Liver (tissue), 3 donors: ENCODE results near the gene ANKRD11.

Experiments
- FOXA1 ChIP-seq: IDR thresholded peaks from 2 replicates; pipeline ENCODE4 v1.6.1; 2016; ENCODE audit warnings: antibody characterized with exemption
- GABPA ChIP-seq, 2 donors: IDR thresholded peaks in 1 of 2; conservative IDR thresholded peaks in 1 of 2; 2 replicates each; pipeline ENCODE4 v1.6.1; 2016; ENCODE audit warnings: antibody characterized with exemption in 2 of 2, mild to moderate bottlenecking in 1 of 2, moderate library complexity in 1 of 2
- HNF4A ChIP-seq, 2 donors: conservative IDR thresholded peaks; 2 replicates each; pipeline ENCODE4 v1.6.1; 2016; ENCODE audit warnings: antibody characterized with exemption in 2 of 2, mild to moderate bottlenecking in 2 of 2
- TAF1 ChIP-seq: conservative IDR thresholded peaks from 2 replicates; pipeline ENCODE4 v1.6.1; 2016; ENCODE audit warnings: antibody characterized with exemption, mild to moderate bottlenecking
- TF ChIP-seq, protein P1 (sequence below): fragments of 150-350 bp; IDR thresholded peaks from 2 replicates; pipeline ENCODE4 v1.5.1; 2017; ENCODE audit warnings: improper control_type of control experiment, low read depth, low read length; ENCODE audit not compliant: missing input control
- TF ChIP-seq, protein P2 (sequence below): IDR thresholded peaks from 2 replicates; pipeline ENCODE4 v1.6.1; 2016; ENCODE audit warnings: antibody characterized with exemption
- TF ChIP-seq, protein P3 (sequence below): IDR thresholded peaks from 2 replicates; pipeline ENCODE4 v1.6.1; 2016; ENCODE audit warnings: antibody characterized with exemption, mild to moderate bottlenecking
- TF ChIP-seq, protein P4 (sequence below): IDR thresholded peaks from 2 replicates; pipeline ENCODE4 v1.6.1; 2016; ENCODE audit warnings: antibody characterized with exemption
- donor health status: healthy.
- donor health status: healthy.

DNA sequence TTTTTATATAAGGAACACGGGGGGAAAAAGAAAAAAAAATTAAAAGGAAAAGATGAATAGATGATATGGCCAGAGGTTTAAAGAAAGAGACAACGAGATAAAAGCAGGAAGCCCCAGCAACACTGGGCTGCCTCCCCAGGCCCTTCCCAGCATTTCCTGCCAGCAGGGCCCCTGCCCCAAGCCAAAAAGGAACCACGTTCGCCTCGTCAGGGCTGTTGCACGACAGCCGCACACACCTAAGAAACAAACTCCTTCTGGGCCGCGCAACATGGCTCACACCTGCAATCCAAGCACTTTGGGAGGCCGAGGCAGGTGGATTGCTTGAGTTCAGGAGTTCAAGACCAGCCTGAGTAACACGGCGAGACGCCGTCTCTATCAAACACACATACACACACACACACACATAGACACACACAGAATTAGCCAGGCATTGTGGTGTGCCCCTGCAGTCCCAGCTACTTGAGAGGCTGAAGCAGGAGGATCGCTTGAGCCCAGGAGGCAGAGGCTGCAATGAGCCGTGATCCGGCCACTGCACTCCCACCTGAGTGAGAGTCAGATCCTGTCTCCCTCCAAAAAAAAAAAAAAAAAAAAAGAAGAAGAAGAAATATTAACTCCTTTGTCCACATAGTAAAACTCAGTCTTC lies 83.0 kb downstream of the ANKRD11 start:
- TF ChIP-seq GABPA (IDR thresholded peaks at IDR 0.05 in 1 of 2, conservative IDR thresholded peaks at IDR 0.05 in 1 of 2) (no peak), TAF1 (no peak), HNF4A (conservative IDR thresholded peaks at IDR 0.05) (no peak), FOXA1 (no peak)
- TF ChIP-seq, protein P1, sequence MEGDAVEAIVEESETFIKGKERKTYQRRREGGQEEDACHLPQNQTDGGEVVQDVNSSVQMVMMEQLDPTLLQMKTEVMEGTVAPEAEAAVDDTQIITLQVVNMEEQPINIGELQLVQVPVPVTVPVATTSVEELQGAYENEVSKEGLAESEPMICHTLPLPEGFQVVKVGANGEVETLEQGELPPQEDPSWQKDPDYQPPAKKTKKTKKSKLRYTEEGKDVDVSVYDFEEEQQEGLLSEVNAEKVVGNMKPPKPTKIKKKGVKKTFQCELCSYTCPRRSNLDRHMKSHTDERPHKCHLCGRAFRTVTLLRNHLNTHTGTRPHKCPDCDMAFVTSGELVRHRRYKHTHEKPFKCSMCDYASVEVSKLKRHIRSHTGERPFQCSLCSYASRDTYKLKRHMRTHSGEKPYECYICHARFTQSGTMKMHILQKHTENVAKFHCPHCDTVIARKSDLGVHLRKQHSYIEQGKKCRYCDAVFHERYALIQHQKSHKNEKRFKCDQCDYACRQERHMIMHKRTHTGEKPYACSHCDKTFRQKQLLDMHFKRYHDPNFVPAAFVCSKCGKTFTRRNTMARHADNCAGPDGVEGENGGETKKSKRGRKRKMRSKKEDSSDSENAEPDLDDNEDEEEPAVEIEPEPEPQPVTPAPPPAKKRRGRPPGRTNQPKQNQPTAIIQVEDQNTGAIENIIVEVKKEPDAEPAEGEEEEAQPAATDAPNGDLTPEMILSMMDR: no peak
- TF ChIP-seq, protein P2, sequence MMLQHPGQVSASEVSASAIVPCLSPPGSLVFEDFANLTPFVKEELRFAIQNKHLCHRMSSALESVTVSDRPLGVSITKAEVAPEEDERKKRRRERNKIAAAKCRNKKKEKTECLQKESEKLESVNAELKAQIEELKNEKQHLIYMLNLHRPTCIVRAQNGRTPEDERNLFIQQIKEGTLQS: no peak
- TF ChIP-seq, protein P3, sequence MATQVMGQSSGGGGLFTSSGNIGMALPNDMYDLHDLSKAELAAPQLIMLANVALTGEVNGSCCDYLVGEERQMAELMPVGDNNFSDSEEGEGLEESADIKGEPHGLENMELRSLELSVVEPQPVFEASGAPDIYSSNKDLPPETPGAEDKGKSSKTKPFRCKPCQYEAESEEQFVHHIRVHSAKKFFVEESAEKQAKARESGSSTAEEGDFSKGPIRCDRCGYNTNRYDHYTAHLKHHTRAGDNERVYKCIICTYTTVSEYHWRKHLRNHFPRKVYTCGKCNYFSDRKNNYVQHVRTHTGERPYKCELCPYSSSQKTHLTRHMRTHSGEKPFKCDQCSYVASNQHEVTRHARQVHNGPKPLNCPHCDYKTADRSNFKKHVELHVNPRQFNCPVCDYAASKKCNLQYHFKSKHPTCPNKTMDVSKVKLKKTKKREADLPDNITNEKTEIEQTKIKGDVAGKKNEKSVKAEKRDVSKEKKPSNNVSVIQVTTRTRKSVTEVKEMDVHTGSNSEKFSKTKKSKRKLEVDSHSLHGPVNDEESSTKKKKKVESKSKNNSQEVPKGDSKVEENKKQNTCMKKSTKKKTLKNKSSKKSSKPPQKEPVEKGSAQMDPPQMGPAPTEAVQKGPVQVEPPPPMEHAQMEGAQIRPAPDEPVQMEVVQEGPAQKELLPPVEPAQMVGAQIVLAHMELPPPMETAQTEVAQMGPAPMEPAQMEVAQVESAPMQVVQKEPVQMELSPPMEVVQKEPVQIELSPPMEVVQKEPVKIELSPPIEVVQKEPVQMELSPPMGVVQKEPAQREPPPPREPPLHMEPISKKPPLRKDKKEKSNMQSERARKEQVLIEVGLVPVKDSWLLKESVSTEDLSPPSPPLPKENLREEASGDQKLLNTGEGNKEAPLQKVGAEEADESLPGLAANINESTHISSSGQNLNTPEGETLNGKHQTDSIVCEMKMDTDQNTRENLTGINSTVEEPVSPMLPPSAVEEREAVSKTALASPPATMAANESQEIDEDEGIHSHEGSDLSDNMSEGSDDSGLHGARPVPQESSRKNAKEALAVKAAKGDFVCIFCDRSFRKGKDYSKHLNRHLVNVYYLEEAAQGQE: no peak
- TF ChIP-seq, protein P4, sequence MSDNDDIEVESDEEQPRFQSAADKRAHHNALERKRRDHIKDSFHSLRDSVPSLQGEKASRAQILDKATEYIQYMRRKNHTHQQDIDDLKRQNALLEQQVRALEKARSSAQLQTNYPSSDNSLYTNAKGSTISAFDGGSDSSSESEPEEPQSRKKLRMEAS: no peak
